Kidney (tissue), 14 donors: ENCODE data around the gene SYNC. TPM values are rescaled to one million over a fixed set of nuclear protein-coding genes. Genes with fewer than 3 reads are reported as not detected.
A peak's percentile ranks its signal among the peaks of the same experiment; 100 is the strongest.

Experiments
- DNase-seq, 5 donors: peaks; one replicate each; pipeline ENCODE4 v3.0.0-alpha.2; 2013 to 2020
- FAIRE-seq: peaks from 2 replicates; lab custom pipeline; 2012; peaks lifted over from hg19 to GRCh38; lab: Jason Lieb, UNC
- H3K27ac ChIP-seq, 2 donors: one replicate each; pipeline ENCODE4 v1.7.0; 2013; ENCODE audit warnings: low read depth in 2 of 2, low read length in 2 of 2, inconsistent platforms in 1 of 2
- H3K27me3 ChIP-seq: one replicate; pipeline ENCODE4 v1.7.1; 2013; ENCODE audit warnings: low read length, inconsistent platforms; ENCODE audit not compliant: control insufficient read depth, insufficient read depth
- H3K36me3 ChIP-seq, 3 donors: one replicate each; pipeline versions ENCODE4 v1.7.0 to v1.7.1; 2013; ENCODE audit warnings: low read length in 3 of 3, control low read depth in 1 of 3, inconsistent platforms in 1 of 3; ENCODE audit not compliant: insufficient read depth in 3 of 3, control insufficient read depth in 2 of 3
- H3K4me1 ChIP-seq, 3 donors: one replicate each; pipeline versions ENCODE4 v1.7.0 to v1.7.1; 2013; ENCODE audit warnings: low read length in 3 of 3, inconsistent platforms in 1 of 3, low read depth in 1 of 3; ENCODE audit not compliant: control insufficient read depth in 2 of 3, insufficient read depth in 2 of 3
- H3K4me3 ChIP-seq, 3 donors: one replicate each; pipeline versions ENCODE4 v1.7.0 to v1.8.1; 2013; ENCODE audit warnings: low read length in 3 of 3, control low read depth in 1 of 3, inconsistent platforms in 1 of 3
- H3K9ac ChIP-seq, 3 donors: one replicate each; pipeline versions ENCODE4 v1.7.0 to v1.7.1; 2013; ENCODE audit warnings: low read length in 3 of 3, control low read depth in 1 of 3, inconsistent platforms in 1 of 3
- H3K9me3 ChIP-seq, 3 donors: one replicate each; pipeline versions ENCODE4 v1.7.0 to v1.7.1; 2013; ENCODE audit warnings: low read length in 3 of 3, control low read depth in 1 of 3, inconsistent platforms in 1 of 3; ENCODE audit not compliant: control insufficient read depth in 2 of 3, insufficient read depth in 1 of 3
- CTCF ChIP-seq: IDR thresholded peaks from 3 replicates; pipeline ENCODE4 v1.5.1; 2012; ENCODE audit warnings: mild to moderate bottlenecking, moderate library complexity, borderline replicate concordance; ENCODE audit not compliant: insufficient read depth; ENCODE audit errors: extremely low read depth
- intact Hi-C: fragments of 100-400 bp; cut with DNase I; formaldehyde crosslinking; loops from one replicate; pipeline ENCODE4 v1.11.1; 2022
- polyA plus RNA-seq: library from polyadenylated mRNA; stranded (reverse); fragments of 350-450 nt; fragmentation: Illumina TruSeq; extraction: RNeasy Lipid Tissue Mini Kit (QIAGEN cat#74804); gene quantifications from one replicate; pipeline ENCODE4 v1.2.3, GENCODE V29; 2014; ENCODE audit warnings: low read depth, low replicate concordance; ENCODE audit not compliant: insufficient read depth
- total RNA-seq: library from RNA; stranded (reverse); fragmentation: NEBNext Ultra II Directional; extraction: Animal tissue kit (Norgen Biotek cat#: 25700); gene quantifications from one replicate; pipeline ENCODE4 v1.2.1, GENCODE V29; 2021
- donor health status: control.
- donor health status: control.
- donor health status: control.
- donor health status: control.
- donor health status: control.
- donor health status: DM: yes; HTN: yes; CAD: no.
- donor health status: Normal renal cell carcinoma (clear cell type).

SYNC gene
- total and polyA plus RNA-seq, 2 donors from 2014 or later: 1.4 to 5.5 TPM

- Histone ChIP-seq H3K4me1 (peaks cover 0 to 10% (median 6%) of the 10 kb centered on the region in 3 donors), H3K27ac (no peak overlapping the region), H3K4me3 (no peak overlapping the region), H3K27me3 (no peaks in the 10 kb centered on the region), H3K36me3 (no peaks in the 10 kb centered on the region), H3K9me3 (no peaks in the 10 kb centered on the region), H3K9ac (no peak overlapping the region)
- DNase-seq (no peak), FAIRE-seq (no peak)
- intact Hi-C loops: no loop called here
- TF ChIP-seq CTCF: no peak
Measured at GRCh38 chr1:32706491-32706890, 3.9 kb upstream of the SYNC start.

- TF ChIP-seq CTCF: no peak
- DNase-seq (peak in 1 of 5 donors; percentile 37), FAIRE-seq (no peak)
- Histone ChIP-seq H3K4me3 (no peak overlapping the region), H3K36me3 (no peaks in the 10 kb centered on the region), H3K27ac (no peak overlapping the region), H3K4me1 (peaks cover 0 to 10% (median 6%) of the 10 kb centered on the region in 3 donors), H3K9me3 (no peaks in the 10 kb centered on the region), H3K9ac (no peak overlapping the region), H3K27me3 (no peaks in the 10 kb centered on the region)
- intact Hi-C loops: no loop called here
Measured at GRCh38 chr1:32705516-32705915, 2.9 kb upstream of the SYNC start.

- H3K9me3 ChIP-seq: no peaks in the 10 kb centered on the region
- H3K4me3 ChIP-seq: peak overlapping the region in 1 of 3 donors; percentile 59
- H3K4me1 ChIP-seq: peaks cover 0 to 10% (median 6%) of the 10 kb centered on the region in 3 donors
- peak overlapping the region in 1 of 3 donors; percentile 34 for H3K9ac ChIP-seq
- no peaks in the 10 kb centered on the region for H3K27me3 ChIP-seq
- intact Hi-C loops: no loop called here
- TF ChIP-seq CTCF: no peak
- no peaks in the 10 kb centered on the region for H3K36me3 ChIP-seq
- DNase-seq: peak in 4 of 5 donors; percentile 46 to 76 (median 60)
- H3K27ac ChIP-seq: no peak overlapping the region
- FAIRE-seq: no peak
Measured at GRCh38 chr1:32703479-32704291, 1.1 kb upstream of the SYNC start.
